Osteoblast (primary cell): ENCODE results near the gene MRPS31. TPM values are rescaled to one million over a fixed set of nuclear protein-coding genes. Genes with fewer than 3 reads are reported as not detected.
A peak's percentile ranks its signal among the peaks of the same experiment; 100 is the strongest.

Experiments used
- DNase-seq: peaks from one replicate; pipeline ENCODE4 v3.0.0; 2011; ENCODE audit warnings: low spot score, mixed read lengths; ENCODE audit not compliant: insufficient read length; ENCODE audit errors: missing footprints
- H2AFZ ChIP-seq: 2 replicates; pipeline ENCODE4 v1.6.0; 2011; ENCODE audit warnings: mild to moderate bottlenecking, low read length
- H3K27ac ChIP-seq: 2 replicates; pipeline ENCODE4 v1.5.1; 2011; ENCODE audit warnings: mild to moderate bottlenecking, low read depth, low read length, moderate library complexity
- H3K27me3 ChIP-seq: 2 replicates; pipeline ENCODE4 v1.6.0; 2012; ENCODE audit warnings: mild to moderate bottlenecking, control low read depth, inconsistent platforms, low read length, moderate library complexity; ENCODE audit not compliant: insufficient read depth
- H3K36me3 ChIP-seq: 2 replicates; pipeline ENCODE4 v1.5.1; 2011; ENCODE audit warnings: mild to moderate bottlenecking, low read length, control low read depth, moderate library complexity; ENCODE audit not compliant: insufficient read depth
- H3K4me1 ChIP-seq: 2 replicates; pipeline ENCODE4 v1.5.1; 2011; ENCODE audit warnings: mild to moderate bottlenecking, low read length, control low read depth, moderate library complexity; ENCODE audit not compliant: insufficient read depth
- H3K4me2 ChIP-seq: 2 replicates; pipeline ENCODE4 v1.6.0; 2011; ENCODE audit warnings: mild to moderate bottlenecking, low read length; ENCODE audit not compliant: insufficient read depth
- H3K4me3 ChIP-seq: fragments of 200-600 bp; sonication (generic); 3 replicates; pipeline ENCODE4 v1.5.1; 2012; ENCODE audit warnings: mild to moderate bottlenecking, low read length, inconsistent platforms; ENCODE audit not compliant: insufficient read depth
- H3K79me2 ChIP-seq: 2 replicates; pipeline ENCODE4 v1.6.0; 2012; ENCODE audit warnings: mild to moderate bottlenecking, low read length, control low read depth, inconsistent platforms; ENCODE audit not compliant: insufficient read depth
- H3K9me3 ChIP-seq: 2 replicates; pipeline ENCODE4 v1.5.1; 2011; ENCODE audit warnings: low read depth, low read length, control low read depth
- H4K20me1 ChIP-seq: 2 replicates; pipeline ENCODE4 v1.6.0; 2012; ENCODE audit warnings: mild to moderate bottlenecking, low read length, control low read depth; ENCODE audit not compliant: insufficient read depth
- CTCF ChIP-seq: IDR thresholded peaks from 2 replicates; pipeline ENCODE4 v1.5.1; 2011; ENCODE audit warnings: mild to moderate bottlenecking, low read depth, low read length, moderate library complexity; ENCODE audit errors: extremely low read depth
- total RNA-seq: library from RNA; depleted of rRNA; stranded (reverse); fragments of >200 nt; gene quantifications from 2 replicates; pipeline ENCODE4 v1.2.3, GENCODE V29; 2012

MRPS31 gene
- 13.4 and 18.0 TPM in 2 replicates for total RNA-seq

GRCh38 chr13:40770934-40771618, at the start of gene MRPS31:
MRPS31 (minus strand) TSS chr13:40771190; CDS start chr13:40771136, 54 bp downstream.
- peak; percentile 97 for DNase-seq

GRCh38 chr13:40819797-40820315, 48.9 kb upstream of the MRPS31 start:
- H3K4me1 ChIP-seq, result no peaks in the 10 kb centered on the region
- H3K27me3 ChIP-seq, result no peaks in the 10 kb centered on the region
- no peaks in the 10 kb centered on the region for H3K36me3 ChIP-seq
- DNase-seq, result no peak
- H2AFZ ChIP-seq, result no peak overlapping the region
- no peaks in the 10 kb centered on the region for H3K9me3 ChIP-seq
- TF ChIP-seq CTCF, result no peak
- no peaks in the 10 kb centered on the region for H4K20me1 ChIP-seq
- no peak overlapping the region for H3K4me3 ChIP-seq
- H3K4me2 ChIP-seq, result no peak overlapping the region
- H3K27ac ChIP-seq, result no peak overlapping the region
- H3K79me2 ChIP-seq, result no peaks in the 10 kb centered on the region

More at GRCh38 chr13:40770934-40771618, at the start of gene MRPS31:
- Histone ChIP-seq H3K9me3 (no peaks in the 10 kb centered on the region), H3K36me3 (peaks cover 10% of the 10 kb centered on the region), H3K4me1 (peaks cover 7% of the 10 kb centered on the region), H3K27ac (peak within 1 kb of the TSS; percentile 88), H2AFZ (peak within 1 kb of the TSS; percentile 100), H3K27me3 (no peaks in the 10 kb centered on the region), H4K20me1 (no peaks in the 10 kb centered on the region), H3K4me3 (peak within 1 kb of the TSS; percentile 100), H3K4me2 (peak within 1 kb of the TSS; percentile 98), H3K79me2 (peaks cover 25% of the 10 kb centered on the region)
- no peak for TF ChIP-seq CTCF

- Histone ChIP-seq H3K4me1 (no peaks in the 10 kb centered on the region), H3K4me2 (no peak overlapping the region), H3K9me3 (no peaks in the 10 kb centered on the region), H4K20me1 (no peaks in the 10 kb centered on the region), H3K27ac (no peak overlapping the region), H3K27me3 (no peaks in the 10 kb centered on the region), H3K4me3 (no peak overlapping the region), H3K36me3 (no peaks in the 10 kb centered on the region), H3K79me2 (no peaks in the 10 kb centered on the region), H2AFZ (no peak overlapping the region)
- DNase-seq, result no peak
- no peak for TF ChIP-seq CTCF
These were observed 47.9 kb upstream of the MRPS31 start for GRCh38 chr13:40818926-40819325.

DNA sequence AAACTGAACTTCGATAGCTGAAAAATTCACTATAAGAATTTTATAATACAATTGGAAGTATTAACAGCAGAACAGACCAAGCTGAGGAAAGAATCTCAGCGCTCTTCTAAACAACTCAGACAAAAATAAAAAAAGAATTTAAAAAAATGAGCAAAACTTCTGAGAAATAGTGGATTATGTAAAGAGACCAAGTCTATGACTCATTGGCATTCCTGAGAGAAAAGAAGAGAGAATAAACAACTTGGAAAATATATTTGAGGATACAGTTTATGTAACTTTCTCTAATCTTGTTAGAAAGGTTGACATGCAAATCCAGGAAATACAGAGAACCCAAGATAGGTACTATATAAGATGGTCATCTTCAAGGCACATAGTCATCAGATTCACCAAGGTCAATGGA, 43.8 kb upstream of the MRPS31 start:
- Histone ChIP-seq H3K79me2 (no peaks in the 10 kb centered on the region), H3K27me3 (no peaks in the 10 kb centered on the region), H3K27ac (no peak overlapping the region), H4K20me1 (no peaks in the 10 kb centered on the region), H2AFZ (no peak overlapping the region), H3K9me3 (no peaks in the 10 kb centered on the region), H3K4me2 (no peak overlapping the region), H3K36me3 (peaks cover 15% of the 10 kb centered on the region), H3K4me3 (no peak overlapping the region), H3K4me1 (no peaks in the 10 kb centered on the region)
- DNase-seq, result no peak
- no peak for TF ChIP-seq CTCF
